Subcutaneous preadipocyte (primary cell): ENCODE data around the gene KCND3. TPM values are rescaled to one million over a fixed set of nuclear protein-coding genes. Genes with fewer than 3 reads are reported as not detected.

ENCODE experiments used
- small RNA-seq: library from RNA; depleted of rRNA; stranded (forward); fragments of <200 nt; gene quantifications from one replicate; pipeline ENCODE3, GENCODE V24; 2012
- total RNA-seq: library from RNA; depleted of rRNA; stranded (reverse); fragments of >200 nt; gene quantifications from 2 replicates; pipeline ENCODE4 v1.2.3, GENCODE V29; 2012

The KCND3 gene
- under 0.01 and 0.37 TPM in 2 replicates for total RNA-seq

DNA sequence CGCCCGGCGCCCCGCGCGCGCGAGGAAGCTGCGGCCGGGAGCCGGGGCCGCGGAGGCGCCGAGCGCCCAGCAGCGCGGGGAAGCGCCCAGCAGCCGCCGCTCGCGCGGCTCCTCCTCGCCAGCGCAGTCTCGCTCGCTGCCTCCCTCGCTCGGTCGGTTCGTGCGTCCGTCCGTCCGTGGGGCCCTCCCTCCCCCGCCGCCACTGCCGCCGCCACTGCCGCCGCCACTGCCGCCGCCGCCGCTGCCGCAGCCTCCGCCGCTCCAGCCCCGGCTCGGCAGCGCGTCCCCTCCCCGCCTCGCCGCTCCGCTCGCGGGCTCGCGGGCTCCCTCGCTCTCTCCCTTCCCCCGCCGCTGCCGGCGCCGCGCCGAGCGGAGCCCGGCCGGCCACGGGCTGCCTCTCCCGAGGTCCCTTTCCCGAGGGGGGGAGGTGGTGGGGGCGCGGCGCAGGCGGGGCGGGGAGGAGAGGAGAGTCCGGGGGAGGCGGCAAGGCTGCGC lies at the start of gene KCND3:
Gene KCND3, minus strand, starts transcription at position 138 of the 495 bp plus-strand sequence.

DNA sequence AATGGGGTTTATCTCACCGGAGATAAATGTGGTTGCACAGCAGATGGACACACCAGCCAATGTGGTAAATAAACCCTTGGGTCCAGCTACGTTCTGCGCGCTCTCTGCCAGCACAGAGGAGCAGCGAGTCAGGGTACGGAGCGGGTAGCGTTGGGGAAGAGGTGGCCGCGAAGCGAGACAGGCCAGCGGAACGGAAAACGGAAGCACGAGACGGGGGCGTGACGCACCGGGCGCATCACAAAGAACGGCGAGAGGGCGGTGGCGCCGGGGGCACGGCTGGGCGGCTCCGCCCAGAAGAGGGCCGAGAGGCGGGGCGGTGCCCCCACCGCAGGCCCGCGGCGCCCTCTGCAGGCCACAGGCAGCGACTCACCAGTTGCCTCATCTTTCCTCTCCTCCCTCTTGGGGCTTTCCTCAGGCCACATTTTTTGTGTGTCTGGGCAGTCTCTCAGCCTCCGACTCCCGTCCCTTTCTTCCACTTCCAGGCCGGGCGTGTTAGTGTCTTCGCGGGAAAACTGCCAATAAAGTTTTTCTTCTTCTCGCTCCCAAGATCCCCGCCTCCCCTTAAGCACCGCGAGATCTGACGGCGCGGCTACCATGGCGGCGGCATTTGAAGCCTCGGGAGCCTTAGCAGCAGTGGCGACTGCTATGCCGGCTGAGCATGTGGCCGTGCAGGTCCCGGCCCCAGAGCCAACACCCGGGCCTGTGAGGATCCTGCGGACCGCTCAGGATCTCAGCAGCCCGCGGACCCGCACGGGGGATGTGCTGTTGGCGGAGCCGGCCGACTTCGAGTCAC lies 233.9 kb downstream of the KCND3 start, which contains the start of gene DDX20:
Gene DDX20, plus strand, starts transcription at position 571 of the 793 bp plus-strand sequence. Its CDS starts 24 bp downstream, at position 595.

DNA sequence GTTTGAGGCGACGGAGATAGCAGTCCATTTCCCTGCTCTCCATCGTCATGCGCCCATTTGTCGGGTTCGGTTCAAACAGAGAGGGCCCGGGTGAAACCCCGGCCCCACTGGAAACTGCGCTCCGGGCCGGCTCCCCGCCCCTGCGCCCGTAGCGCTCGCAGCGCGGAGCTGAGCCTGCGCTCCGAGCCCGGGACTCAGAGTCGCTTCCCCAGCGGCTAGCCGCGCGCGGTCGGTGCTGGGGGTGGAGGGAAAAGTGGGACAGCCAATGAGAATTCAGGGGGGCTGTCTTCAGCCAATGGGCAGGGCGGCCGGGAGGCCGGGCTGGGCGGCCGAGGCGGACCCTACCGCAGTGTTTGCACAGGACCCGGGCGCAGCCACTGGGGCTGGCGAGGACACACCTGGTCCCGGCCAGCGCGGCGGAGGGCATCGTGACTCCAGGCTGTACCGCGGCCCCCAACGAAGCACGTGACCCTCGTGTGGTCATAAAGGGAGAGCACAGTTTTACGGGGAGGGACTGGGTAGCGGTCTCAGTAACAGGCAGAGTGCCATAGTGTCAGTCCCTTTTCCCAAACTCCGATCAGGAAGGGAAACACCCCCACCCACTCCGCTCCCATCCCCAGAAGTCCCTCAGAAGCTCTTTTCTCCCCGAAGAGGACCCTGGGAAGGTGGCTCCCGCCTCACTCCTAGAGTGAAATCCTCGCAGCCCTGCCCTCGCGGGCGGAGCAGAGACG lies 250.1 kb downstream of the KCND3 start, which contains the start of gene INKA2:
Gene INKA2, minus strand, starts transcription at position 202 of the 731 bp plus-strand sequence. Its CDS starts 153 bp downstream, at position 49.

Small RNAs within 50 kb of the gene (small RNA-seq; reads per million reads assigned to genes)
- 0.74 reads per million, percentile 46 among the genes with 10 or more reads in this experiment for gene INKA2

Other genes starting within 250 kb of the KCND3 start
- 12.5 and 20.5 TPM in 2 replicates for gene DDX20, start 233.8 kb downstream of the KCND3 start, total RNA-seq